Dendritic cell treated with granulocyte-macrophage colony-stimulating factor and Interleukin-4, amounts not matched to agents 40 ng/mL and 50 ng/mL, for 4 days (primary cell): Measurements from ENCODE around the gene PCDHB12.
"Not testable (repeated sequence)": the region's sequence is repeated elsewhere in the genome, so short reads cannot be mapped to it uniquely, and the experiment has no call there.

ENCODE experiments used
- H3K27ac Mint-ChIP-seq: one replicate; pipeline ENCODE4 v1.8.0; 2022; ENCODE audit warnings: mild to moderate bottlenecking, mixed read lengths
- H3K27me3 Mint-ChIP-seq: one replicate; pipeline ENCODE4 v1.8.0; 2022; ENCODE audit warnings: mild to moderate bottlenecking, mixed read lengths
- H3K36me3 Mint-ChIP-seq: one replicate; pipeline ENCODE4 v1.8.0; 2022; ENCODE audit warnings: low read depth, mixed read lengths
- H3K4me1 Mint-ChIP-seq: one replicate; pipeline ENCODE4 v1.8.0; 2022; ENCODE audit warnings: low read depth, mixed read lengths
- H3K4me3 Mint-ChIP-seq: one replicate; pipeline ENCODE4 v1.8.0; 2022; ENCODE audit warnings: mild to moderate bottlenecking, moderate library complexity, mixed read lengths
- H3K9me3 Mint-ChIP-seq: one replicate; pipeline ENCODE4 v1.8.0; 2022; ENCODE audit warnings: mixed read lengths
- intact Hi-C: fragments of 100-400 bp; cut with micrococcal nuclease; formaldehyde crosslinking; loops from one replicate; pipeline ENCODE4 v1.15.0; 2022

The PCDHB12 gene

DNA sequence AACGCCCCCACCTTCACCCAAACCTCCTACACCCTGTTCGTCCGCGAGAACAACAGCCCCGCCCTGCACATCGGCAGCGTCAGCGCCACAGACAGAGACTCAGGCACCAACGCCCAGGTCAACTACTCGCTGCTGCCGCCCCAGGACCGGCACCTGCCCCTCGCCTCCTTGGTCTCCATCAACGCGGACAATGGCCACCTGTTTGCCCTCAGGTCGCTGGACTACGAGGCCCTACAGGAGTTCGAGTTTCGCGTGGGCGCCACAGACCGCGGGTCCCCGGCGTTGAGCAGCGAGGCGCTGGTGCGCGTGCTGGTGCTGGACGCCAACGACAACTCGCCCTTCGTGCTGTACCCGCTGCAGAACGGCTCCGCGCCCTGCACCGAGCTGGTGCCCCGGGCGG is 16.3 kb downstream of the PCDHB12 start:
- H3K27ac Mint-ChIP-seq, H3K36me3 Mint-ChIP-seq, H3K4me3 Mint-ChIP-seq, H3K4me1 Mint-ChIP-seq, intact Hi-C loops: not testable (repeated sequence)
- peaks cover 25% of the 10 kb centered on the region for H3K9me3 Mint-ChIP-seq
- peaks cover 28% of the 10 kb centered on the region for H3K27me3 Mint-ChIP-seq

DNA sequence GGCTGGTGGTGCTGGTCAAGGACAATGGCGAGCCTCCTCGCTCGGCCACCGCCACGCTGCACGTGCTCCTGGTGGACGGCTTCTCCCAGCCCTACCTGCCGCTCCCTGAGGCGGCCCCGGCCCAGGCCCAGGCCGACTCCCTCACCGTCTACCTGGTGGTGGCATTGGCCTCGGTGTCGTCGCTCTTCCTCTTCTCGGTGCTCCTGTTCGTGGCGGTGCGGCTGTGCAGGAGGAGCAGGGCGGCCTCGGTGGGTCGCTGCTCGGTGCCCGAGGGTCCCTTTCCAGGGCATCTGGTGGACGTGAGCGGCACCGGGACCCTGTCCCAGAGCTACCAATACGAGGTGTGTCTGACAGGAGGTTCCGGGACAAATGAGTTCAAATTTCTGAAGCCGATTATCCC is 16.9 kb downstream of the PCDHB12 start:
- H3K27ac Mint-ChIP-seq, H3K36me3 Mint-ChIP-seq, H3K4me3 Mint-ChIP-seq, H3K4me1 Mint-ChIP-seq, intact Hi-C loops: not testable (repeated sequence)
- H3K27me3 Mint-ChIP-seq = peaks cover 28% of the 10 kb centered on the region
- peaks cover 19% of the 10 kb centered on the region for H3K9me3 Mint-ChIP-seq

DNA sequence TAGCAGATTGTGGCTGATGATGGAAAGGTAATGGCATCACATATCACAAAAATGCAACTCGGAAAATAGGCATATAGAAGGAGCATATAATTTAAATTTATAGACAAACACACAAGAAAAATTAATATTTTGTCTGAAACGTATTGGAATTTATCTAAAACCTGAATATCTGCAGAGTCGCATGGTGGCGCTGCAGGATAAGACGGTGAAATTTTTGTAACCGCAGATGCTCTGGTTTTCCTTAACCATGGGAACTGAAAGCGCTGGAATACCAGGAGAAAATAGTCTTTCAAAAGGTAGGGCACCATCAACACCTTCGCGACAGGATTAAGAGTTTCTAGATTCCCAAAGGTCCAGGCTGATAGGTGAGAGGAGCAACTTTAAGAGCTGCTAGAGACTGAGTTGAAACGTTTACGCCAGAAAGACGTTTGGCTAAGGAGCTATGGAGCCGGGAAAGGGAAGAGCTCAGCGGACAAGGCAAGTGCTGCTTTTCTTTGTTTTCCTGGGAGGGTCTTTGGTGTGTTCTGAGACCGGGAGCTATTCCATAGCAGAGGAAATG is 25.7 kb downstream of the PCDHB12 start:
- peaks cover 25% of the 10 kb centered on the region for H3K27me3 Mint-ChIP-seq
- peaks cover 6% of the 10 kb centered on the region for H3K36me3 Mint-ChIP-seq
- no peak overlapping the region for H3K4me3 Mint-ChIP-seq
- no peak overlapping the region for H3K27ac Mint-ChIP-seq
- intact Hi-C loops = no loop called here
- H3K9me3 Mint-ChIP-seq = peaks cover 69% of the 10 kb centered on the region
- H3K4me1 Mint-ChIP-seq = no peaks in the 10 kb centered on the region

DNA sequence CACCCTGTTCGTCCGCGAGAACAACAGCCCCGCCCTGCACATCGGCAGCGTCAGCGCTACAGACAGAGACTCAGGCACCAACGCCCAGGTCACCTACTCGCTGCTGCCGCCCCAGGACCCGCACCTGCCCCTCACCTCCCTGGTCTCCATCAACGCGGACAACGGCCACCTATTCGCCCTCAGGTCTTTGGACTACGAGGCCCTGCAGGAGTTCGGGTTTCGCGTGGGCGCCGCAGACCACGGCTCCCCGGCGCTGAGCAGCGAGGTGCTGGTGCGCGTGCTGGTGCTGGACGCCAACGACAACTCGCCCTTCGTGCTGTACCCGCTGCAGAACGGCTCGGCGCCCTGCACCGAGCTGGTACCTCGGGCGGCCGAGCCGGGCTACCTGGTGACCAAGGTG is 27.4 kb downstream of the PCDHB12 start:
- H3K36me3 Mint-ChIP-seq, intact Hi-C loops, H3K4me1 Mint-ChIP-seq, H3K27ac Mint-ChIP-seq, H3K4me3 Mint-ChIP-seq: not testable (repeated sequence)
- H3K27me3 Mint-ChIP-seq = peaks cover 34% of the 10 kb centered on the region
- H3K9me3 Mint-ChIP-seq = peaks cover 84% of the 10 kb centered on the region

DNA sequence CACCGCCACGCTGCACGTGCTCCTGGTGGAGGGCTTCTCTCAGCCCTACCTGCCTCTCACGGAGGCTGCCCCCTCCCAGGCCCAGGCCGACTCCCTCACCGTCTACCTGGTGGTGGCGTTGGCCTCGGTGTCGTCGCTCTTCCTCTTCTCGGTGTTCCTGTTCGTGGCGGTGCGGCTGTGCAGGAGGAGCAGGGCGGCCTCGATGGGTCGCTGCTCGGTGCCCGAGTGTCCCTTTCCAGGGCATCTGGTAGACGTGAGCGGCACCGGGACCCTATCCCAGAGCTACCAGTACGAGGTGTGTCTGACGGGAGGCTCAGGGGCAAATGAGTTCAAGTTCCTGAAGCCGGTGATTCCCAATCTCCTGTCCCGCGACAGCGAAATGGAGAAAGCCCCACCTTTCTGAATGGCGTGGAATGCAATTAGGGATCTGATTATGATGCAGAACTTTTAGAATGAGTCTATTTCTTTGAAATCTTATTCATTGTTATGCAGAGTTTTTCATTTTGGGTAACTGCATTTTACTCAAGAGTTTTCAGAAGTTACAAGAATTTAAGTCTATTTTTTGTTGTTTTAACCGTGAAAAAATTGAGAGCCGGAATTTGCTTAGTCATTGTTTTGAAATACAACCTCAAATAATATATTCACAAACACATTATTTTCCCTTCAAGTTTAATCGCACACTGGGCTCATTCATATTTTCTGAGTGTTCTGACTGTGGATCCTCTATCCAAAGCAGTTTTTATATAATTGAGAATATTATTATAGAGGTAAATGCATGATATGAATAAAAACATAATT is 28.2 kb downstream of the PCDHB12 start:
- Mint-ChIP-seq H3K27ac (no peak overlapping the region), H3K4me1 (no peaks in the 10 kb centered on the region), H3K27me3 (peaks cover 41% of the 10 kb centered on the region), H3K4me3 (no peak overlapping the region), H3K36me3 (peaks cover 8% of the 10 kb centered on the region), H3K9me3 (peaks cover 84% of the 10 kb centered on the region)
- intact Hi-C loops = no loop called here

DNA sequence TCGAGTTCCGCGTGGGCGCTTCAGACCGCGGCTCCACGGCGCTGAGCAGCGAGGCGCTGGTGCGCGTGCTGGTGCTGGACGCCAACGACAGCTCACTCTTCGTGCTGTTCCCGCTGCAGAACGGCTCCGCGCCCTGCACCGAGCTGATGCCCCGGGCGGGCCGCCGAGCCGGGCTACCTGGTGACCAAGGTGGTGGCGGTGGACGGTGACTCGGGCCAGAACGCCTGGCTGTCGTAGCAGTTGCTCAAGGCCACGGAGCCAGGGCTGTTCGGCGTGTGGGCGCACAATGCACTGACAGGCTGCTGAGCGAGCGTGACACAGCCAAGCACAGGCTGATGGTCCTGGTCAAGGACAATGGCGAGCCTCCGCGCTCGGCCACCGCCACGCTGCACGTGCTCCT is 33.0 kb downstream of the PCDHB12 start:
- intact Hi-C loops = no loop called here
- Mint-ChIP-seq H3K9me3 (peaks cover 89% of the 10 kb centered on the region), H3K4me3 (no peak overlapping the region), H3K27ac (no peak overlapping the region), H3K4me1 (no peaks in the 10 kb centered on the region), H3K27me3 (peaks cover 25% of the 10 kb centered on the region), H3K36me3 (peaks cover 9% of the 10 kb centered on the region)

DNA sequence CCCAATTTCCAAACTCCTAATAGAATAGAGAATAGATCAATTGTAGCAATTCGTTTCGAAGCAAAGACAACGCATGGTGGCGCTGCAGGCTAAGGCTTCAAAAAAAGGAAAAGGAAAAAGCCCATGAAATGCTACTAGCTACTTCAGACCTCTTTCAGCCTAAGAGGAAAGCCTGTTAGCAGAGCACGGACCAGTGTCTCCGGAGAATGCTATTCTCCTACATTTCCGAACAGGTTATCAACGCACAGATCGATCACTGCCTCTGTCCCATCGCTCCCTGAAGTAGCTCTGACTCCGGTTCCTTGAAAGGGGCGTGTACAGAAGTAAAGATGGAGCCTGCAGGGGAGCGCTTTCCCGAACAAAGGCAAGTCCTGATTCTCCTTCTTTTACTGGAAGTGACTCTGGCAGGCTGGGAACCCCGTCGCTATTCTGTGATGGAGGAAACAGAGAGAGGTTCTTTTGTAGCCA is 36.8 kb downstream of the PCDHB12 start, which contains the start of gene PCDHB15:
Gene PCDHB15, plus strand, starts transcription at position 146 of the 468 bp plus-strand sequence. Its CDS starts 184 bp downstream, at position 330.
- peaks cover 96% of the 10 kb centered on the region for H3K9me3 Mint-ChIP-seq
- H3K27ac Mint-ChIP-seq = no peak within 1 kb of the TSS
- intact Hi-C loops = no loop called here
- H3K4me1 Mint-ChIP-seq = no peaks in the 10 kb centered on the region
- H3K4me3 Mint-ChIP-seq = no peak within 1 kb of the TSS
- peaks cover 6% of the 10 kb centered on the region for H3K36me3 Mint-ChIP-seq
- H3K27me3 Mint-ChIP-seq = peaks cover 20% of the 10 kb centered on the region

DNA sequence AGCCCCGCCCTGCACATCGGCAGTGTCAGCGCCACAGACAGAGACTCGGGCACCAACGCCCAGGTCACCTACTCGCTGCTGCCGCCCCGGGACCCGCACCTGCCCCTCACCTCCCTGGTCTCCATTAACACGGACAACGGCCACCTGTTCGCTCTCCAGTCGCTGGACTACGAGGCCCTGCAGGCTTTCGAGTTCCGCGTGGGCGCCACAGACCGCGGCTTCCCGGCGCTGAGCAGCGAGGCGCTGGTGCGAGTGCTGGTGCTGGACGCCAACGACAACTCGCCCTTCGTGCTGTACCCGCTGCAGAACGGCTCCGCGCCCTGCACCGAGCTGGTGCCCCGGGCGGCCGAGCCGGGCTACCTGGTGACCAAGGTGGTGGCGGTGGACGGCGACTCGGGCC is 38.5 kb downstream of the PCDHB12 start:
- H3K36me3 Mint-ChIP-seq, H3K27me3 Mint-ChIP-seq, H3K27ac Mint-ChIP-seq, H3K4me1 Mint-ChIP-seq, intact Hi-C loops, H3K4me3 Mint-ChIP-seq: not testable (repeated sequence)
- peaks cover 93% of the 10 kb centered on the region for H3K9me3 Mint-ChIP-seq

DNA sequence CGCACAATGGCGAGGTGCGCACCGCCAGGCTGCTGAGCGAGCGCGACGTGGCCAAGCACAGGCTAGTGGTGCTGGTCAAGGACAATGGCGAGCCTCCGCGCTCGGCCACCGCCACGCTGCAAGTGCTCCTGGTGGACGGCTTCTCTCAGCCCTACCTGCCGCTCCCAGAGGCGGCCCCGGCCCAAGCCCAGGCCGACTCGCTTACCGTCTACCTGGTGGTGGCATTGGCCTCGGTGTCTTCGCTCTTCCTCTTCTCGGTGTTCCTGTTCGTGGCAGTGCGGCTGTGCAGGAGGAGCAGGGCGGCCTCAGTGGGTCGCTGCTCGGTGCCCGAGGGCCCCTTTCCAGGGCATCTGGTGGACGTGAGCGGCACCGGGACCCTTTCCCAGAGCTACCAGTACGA is 38.9 kb downstream of the PCDHB12 start:
- H3K4me3 Mint-ChIP-seq, H3K27me3 Mint-ChIP-seq, H3K27ac Mint-ChIP-seq, H3K36me3 Mint-ChIP-seq, H3K4me1 Mint-ChIP-seq, intact Hi-C loops: not testable (repeated sequence)
- peaks cover 93% of the 10 kb centered on the region for H3K9me3 Mint-ChIP-seq

DNA sequence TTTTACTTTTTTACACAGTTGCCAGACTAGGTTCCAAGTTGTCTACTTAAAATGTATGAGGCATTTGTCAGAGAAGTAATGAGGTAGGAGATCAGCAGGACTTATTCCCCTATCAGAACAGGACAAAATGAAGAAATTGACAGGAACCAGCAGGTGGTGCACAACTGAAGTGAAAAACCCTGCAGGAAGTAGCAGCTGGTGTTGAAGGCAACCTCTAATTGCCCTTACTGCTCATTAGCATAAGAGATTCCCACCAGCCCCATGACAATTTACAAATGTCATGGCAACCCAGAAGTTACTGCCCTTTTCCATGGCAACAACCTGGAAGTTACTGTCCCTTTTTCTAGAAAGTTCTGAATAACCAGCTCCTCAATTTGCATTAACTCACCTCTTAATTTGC is 42.1 kb downstream of the PCDHB12 start:
- intact Hi-C loops = no loop called here
- Mint-ChIP-seq H3K27ac (no peak overlapping the region), H3K9me3 (peaks cover 83% of the 10 kb centered on the region), H3K36me3 (no peaks in the 10 kb centered on the region), H3K27me3 (peaks cover 4% of the 10 kb centered on the region), H3K4me1 (no peaks in the 10 kb centered on the region), H3K4me3 (no peak overlapping the region)

DNA sequence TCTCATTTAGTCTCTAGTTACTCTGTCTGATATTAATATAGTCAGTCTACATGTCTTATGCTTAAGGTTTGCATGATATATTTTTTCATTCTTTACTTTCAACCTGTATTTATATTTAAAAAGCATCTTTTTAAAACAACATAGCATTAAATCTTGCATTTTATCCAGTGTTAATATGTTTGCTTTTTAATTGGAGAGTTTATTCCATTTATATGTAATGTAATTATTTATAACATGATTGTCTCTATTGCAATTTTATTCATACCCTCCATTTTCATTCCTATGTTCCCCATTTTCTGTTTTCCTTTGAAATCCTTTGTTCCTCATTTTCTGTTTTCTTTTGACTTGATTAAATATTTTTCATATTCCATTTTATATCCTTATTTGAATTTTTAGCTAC is 49.9 kb downstream of the PCDHB12 start:
- Mint-ChIP-seq H3K27ac (no peak overlapping the region), H3K4me3 (no peak overlapping the region), H3K9me3 (peaks cover 82% of the 10 kb centered on the region), H3K27me3 (no peaks in the 10 kb centered on the region), H3K4me1 (no peaks in the 10 kb centered on the region), H3K36me3 (no peaks in the 10 kb centered on the region)
- intact Hi-C loops = no loop called here

DNA sequence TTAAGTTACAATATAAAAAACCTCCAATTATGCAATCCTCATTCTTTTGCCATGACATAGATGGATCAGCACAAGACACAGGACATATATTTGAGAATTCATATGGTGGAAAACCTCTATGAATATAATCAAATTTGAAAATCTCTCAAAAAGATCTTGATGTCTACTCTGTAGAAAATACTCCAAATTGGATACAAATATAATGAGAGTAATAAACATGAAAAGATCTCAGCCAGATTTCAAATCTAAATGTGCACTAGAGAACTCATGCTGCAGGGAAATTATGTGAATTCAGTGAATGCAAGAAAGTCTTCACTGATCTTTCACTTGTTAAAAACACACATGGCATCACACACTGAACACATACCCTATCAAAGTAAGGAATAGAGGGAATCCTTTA is 50.4 kb downstream of the PCDHB12 start:
- Mint-ChIP-seq H3K4me1 (no peaks in the 10 kb centered on the region), H3K36me3 (no peaks in the 10 kb centered on the region), H3K9me3 (peaks cover 87% of the 10 kb centered on the region), H3K4me3 (no peak overlapping the region), H3K27ac (no peak overlapping the region), H3K27me3 (no peaks in the 10 kb centered on the region)
- intact Hi-C loops = no loop called here

DNA sequence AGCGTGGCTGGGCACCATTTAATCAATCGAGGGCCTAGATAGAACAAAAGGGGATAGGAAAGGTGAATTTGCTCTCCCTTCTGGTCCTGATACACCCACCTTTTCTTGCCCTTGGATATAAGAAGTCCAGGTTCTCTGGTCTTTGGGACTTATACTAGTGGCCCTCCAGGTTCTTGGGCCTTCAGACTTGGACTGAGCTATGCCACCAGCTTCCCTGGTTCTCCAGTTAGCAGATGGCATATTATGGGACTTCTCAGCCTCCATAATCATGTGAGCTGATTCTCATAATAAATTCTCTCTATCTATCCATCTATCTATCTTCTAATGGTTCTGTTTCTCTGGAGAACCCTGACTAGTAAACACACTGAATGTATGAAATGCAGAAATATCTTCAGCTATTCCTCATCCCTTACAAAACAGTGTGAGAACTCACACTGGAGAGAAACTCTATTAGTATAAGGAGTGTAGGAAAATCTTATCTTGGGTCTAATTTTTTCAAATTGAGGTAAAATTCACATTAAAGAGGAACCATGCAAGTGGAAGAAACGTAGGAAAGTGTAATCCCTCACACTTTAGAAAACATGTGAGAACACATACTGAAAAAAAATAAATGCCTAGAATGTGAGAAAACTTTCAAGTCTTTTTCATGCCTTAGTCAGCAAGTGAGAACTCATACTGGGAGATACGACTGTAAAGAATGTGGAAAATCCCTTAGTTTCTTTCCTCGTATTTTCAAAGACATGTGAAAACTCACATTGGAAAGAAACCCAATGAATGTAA is 52.1 kb downstream of the PCDHB12 start:
- Mint-ChIP-seq H3K27ac (no peak overlapping the region), H3K9me3 (peaks cover 89% of the 10 kb centered on the region), H3K27me3 (no peaks in the 10 kb centered on the region), H3K4me3 (no peak overlapping the region), H3K36me3 (no peaks in the 10 kb centered on the region), H3K4me1 (no peaks in the 10 kb centered on the region)
- intact Hi-C loops = loop anchor here (10.0 kb wide), 1 partner anchor 54 kb away; no protein-coding TSS in a partner anchor

DNA sequence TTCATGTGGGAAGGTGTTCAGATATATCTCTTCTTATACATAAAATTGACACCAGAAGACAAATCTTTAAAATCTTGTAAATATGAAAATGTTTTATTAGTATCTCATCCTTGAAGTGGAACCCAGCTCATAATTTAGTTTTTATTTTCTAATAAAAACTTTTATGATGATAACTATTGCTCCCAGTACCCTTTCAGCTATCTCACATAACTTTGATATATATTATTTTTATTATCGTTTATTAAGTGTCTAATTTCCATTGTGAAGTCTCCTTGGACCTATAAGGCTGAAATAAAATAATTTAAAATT is 52.7 kb downstream of the PCDHB12 start:
- H3K27ac Mint-ChIP-seq = no peak overlapping the region
- no peaks in the 10 kb centered on the region for H3K27me3 Mint-ChIP-seq
- peaks cover 89% of the 10 kb centered on the region for H3K9me3 Mint-ChIP-seq
- no peak overlapping the region for H3K4me3 Mint-ChIP-seq
- no peaks in the 10 kb centered on the region for H3K4me1 Mint-ChIP-seq
- H3K36me3 Mint-ChIP-seq = no peaks in the 10 kb centered on the region
- intact Hi-C loops = loop anchor here (10.0 kb wide), 1 partner anchor 54 kb away; no protein-coding TSS in a partner anchor
